SU-DHL-6 (cell line): ENCODE data around the gene FDXR.
"Not testable (repeated sequence)": the region's sequence is repeated elsewhere in the genome, so short reads cannot be mapped to it uniquely, and the experiment has no call there.

ENCODE experiments used
- H2AFZ ChIP-seq: fragments of 200-600 bp; sonication (generic); 2 replicates; pipeline ENCODE4 v1.6.1; 2014; ENCODE audit warnings: low read depth, mild to moderate bottlenecking, moderate library complexity, mixed read lengths, antibody characterized with exemption, low read length; ENCODE audit not compliant: severe bottlenecking
- H3F3A ChIP-seq: fragments of 200-600 bp; shearing (Covaris generic); 2 replicates; pipeline ENCODE4 v1.6.0; 2016; ENCODE audit warnings: antibody characterized with exemption, mild to moderate bottlenecking; ENCODE audit not compliant: insufficient read depth
- H3K27ac ChIP-seq: fragments of 200-600 bp; sonication (generic); 2 replicates; pipeline ENCODE4 v1.5.1; 2016; ENCODE audit warnings: low read depth, mild to moderate bottlenecking, low read length, moderate library complexity, mixed read lengths
- H3K27me3 ChIP-seq: fragments of 200-600 bp; sonication (generic), shearing (Covaris generic); 2 replicates; pipeline ENCODE4 v1.6.0; 2014; ENCODE audit warnings: mild to moderate bottlenecking, low read length
- H3K36me3 ChIP-seq: fragments of 200-600 bp; sonication (generic); 2 replicates; pipeline ENCODE4 v1.6.1; 2014; ENCODE audit warnings: mild to moderate bottlenecking, low read length, mixed read lengths
- H3K4me2 ChIP-seq: fragments of 300-600, 200-600 bp; shearing (Covaris generic), sonication (generic); 2 replicates; pipeline ENCODE4 v1.6.0; 2014; ENCODE audit warnings: low read length, low read depth, mild to moderate bottlenecking; ENCODE audit not compliant: poor library complexity, severe bottlenecking
- H3K4me3 ChIP-seq: fragments of 200-600 bp; sonication (generic); 2 replicates; pipeline ENCODE4 v1.5.1; 2014; ENCODE audit warnings: antibody characterized with exemption, low read length, mild to moderate bottlenecking, mixed read lengths; ENCODE audit not compliant: insufficient read depth, poor library complexity, severe bottlenecking
- H3K79me2 ChIP-seq: fragments of 200-600 bp; sonication (generic); 2 replicates; pipeline ENCODE4 v1.6.1; 2014; ENCODE audit warnings: mild to moderate bottlenecking, low read length, moderate library complexity; ENCODE audit not compliant: insufficient read depth
- H3K9ac ChIP-seq: fragments of 200-600 bp; sonication (generic); 2 replicates; pipeline ENCODE4 v1.7.0; 2014; ENCODE audit warnings: mild to moderate bottlenecking, low read length
- H3K9me2 ChIP-seq: fragments of 200-600 bp; sonication (generic); replicated peaks from 2 replicates; pipeline ENCODE4 v1.6.1; 2014; ENCODE audit warnings: low read length; ENCODE audit not compliant: insufficient read depth
- H3K9me3 ChIP-seq: fragments of 200-600 bp; sonication (generic); 2 replicates; pipeline ENCODE4 v1.6.1; 2014; ENCODE audit warnings: low read length, mixed read lengths; ENCODE audit not compliant: insufficient read depth
- H4K20me1 ChIP-seq: fragments of 200-600 bp; sonication (generic); 2 replicates; pipeline ENCODE4 v1.6.1; 2014; ENCODE audit warnings: low read depth, mild to moderate bottlenecking, antibody characterized with exemption, low read length, moderate library complexity, mixed read lengths
- CTCF ChIP-seq: fragments of 200-600 bp; sonication (generic); IDR thresholded peaks from one replicate; pipeline ENCODE4 v1.5.1; 2017; ENCODE audit warnings: antibody characterized with exemption, mild to moderate bottlenecking, low read length, moderate library complexity; ENCODE audit not compliant: insufficient read depth, poor library complexity, severe bottlenecking
- EZH2phosphoT487 ChIP-seq: fragments of 200-600 bp; sonication (generic), shearing (Covaris generic); conservative IDR thresholded peaks from 2 replicates; pipeline ENCODE4 v1.6.1; 2018; ENCODE audit warnings: mild to moderate bottlenecking, antibody characterized with exemption, low read length, moderate library complexity, mixed read lengths

The FDXR gene

GRCh38 chr17:74907012-74907411 lies 34.2 kb upstream of the FDXR start:
- no peak overlapping the region for H3K4me2 ChIP-seq
- no peaks in the 10 kb centered on the region for H3K9me2 ChIP-seq
- no peak overlapping the region for H2AFZ ChIP-seq
- no peak overlapping the region for H3K27ac ChIP-seq
- no peaks in the 10 kb centered on the region for H3K79me2 ChIP-seq
- no peaks in the 10 kb centered on the region for H3K9me3 ChIP-seq
- TF ChIP-seq EZH2phosphoT487: no peak
- TF ChIP-seq CTCF: no peak
- H3K27me3 ChIP-seq: no peaks in the 10 kb centered on the region
- H3F3A ChIP-seq: no peaks in the 10 kb centered on the region
- H3K9ac ChIP-seq: no peak overlapping the region
- no peak overlapping the region for H3K4me3 ChIP-seq
- no peaks in the 10 kb centered on the region for H4K20me1 ChIP-seq
- no peaks in the 10 kb centered on the region for H3K36me3 ChIP-seq

- H3K27ac ChIP-seq, H3K4me2 ChIP-seq, H4K20me1 ChIP-seq, H3K36me3 ChIP-seq, H2AFZ ChIP-seq, H3K27me3 ChIP-seq, H3K9ac ChIP-seq, H3K79me2 ChIP-seq, H3K9me2 ChIP-seq, H3F3A ChIP-seq, H3K4me3 ChIP-seq, H3K9me3 ChIP-seq: not testable (repeated sequence)
These were observed 33.5 kb upstream of the FDXR start for GRCh38 chr17:74906214-74906793.

- H2AFZ ChIP-seq: no peak overlapping the region
- no peaks in the 10 kb centered on the region for H3F3A ChIP-seq
- no peaks in the 10 kb centered on the region for H3K9me2 ChIP-seq
- no peak overlapping the region for H3K27ac ChIP-seq
- no peak overlapping the region for H3K9ac ChIP-seq
- no peak overlapping the region for H3K4me2 ChIP-seq
- H3K36me3 ChIP-seq: no peaks in the 10 kb centered on the region
- no peaks in the 10 kb centered on the region for H3K79me2 ChIP-seq
- TF ChIP-seq CTCF: no peak
- no peak for TF ChIP-seq EZH2phosphoT487
- no peaks in the 10 kb centered on the region for H3K27me3 ChIP-seq
- no peaks in the 10 kb centered on the region for H3K9me3 ChIP-seq
- no peak overlapping the region for H3K4me3 ChIP-seq
- H4K20me1 ChIP-seq: no peaks in the 10 kb centered on the region
These were observed 32.1 kb upstream of the FDXR start for GRCh38 chr17:74904687-74905409.

GRCh38 chr17:74903671-74904070 lies 30.9 kb upstream of the FDXR start:
- Histone ChIP-seq H3K4me3 (no peak overlapping the region), H3K9ac (no peak overlapping the region), H2AFZ (no peak overlapping the region), H3K36me3 (no peaks in the 10 kb centered on the region), H3K9me2 (no peaks in the 10 kb centered on the region), H3K27me3 (no peaks in the 10 kb centered on the region), H4K20me1 (no peaks in the 10 kb centered on the region), H3K9me3 (no peaks in the 10 kb centered on the region), H3K27ac (no peak overlapping the region), H3F3A (no peaks in the 10 kb centered on the region), H3K4me2 (no peak overlapping the region), H3K79me2 (no peaks in the 10 kb centered on the region)
- TF ChIP-seq CTCF: no peak
- no peak for TF ChIP-seq EZH2phosphoT487
